ENCODE data around the gene SNX20. TPM values are rescaled to one million over a fixed set of nuclear protein-coding genes. Genes with fewer than 3 reads are reported as not detected.

SNX20 gene
- total RNA-seq, 6 experiments from 2014 or later, result 0.31 to 1.9 (median 0.71) TPM

- ATAC-seq (no peak), DNase-seq (no peak)
- intact Hi-C loops (cut with DNase I), result no loop called here
- no peak overlapping the region for H3K4me3 ChIP-seq
- no peak for TF ChIP-seq POLR2A (IDR thresholded peaks at IDR 0.05)
- TF ChIP-seq CTCF (IDR thresholded peaks at IDR 0.05), result no peak
- 81% methylated on average over 4 of the region's 4 CpGs for WGBS (ENCODE audit: insufficient coverage, low coverage, low lambda C conversion rate, missing lambda C conversion rate)
- peaks cover 3 to 26% (median 14%) of the 10 kb centered on the region in 4 donors for H3K4me1 ChIP-seq
- no peak overlapping the region for H3K27ac ChIP-seq
- no peaks in the 10 kb centered on the region for H3K27me3 ChIP-seq
- H3K9me3 ChIP-seq, result no peaks in the 10 kb centered on the region
- H3K36me3 ChIP-seq, result no peaks in the 10 kb centered on the region
Observed at GRCh38 chr16:50692644-50692998, 11.5 kb upstream of the SNX20 start.

- 92% methylated on average over 2 of the region's 2 CpGs for WGBS (ENCODE audit: insufficient coverage, low coverage, low lambda C conversion rate, missing lambda C conversion rate)
- Histone ChIP-seq H3K27ac (no peak overlapping the region), H3K9me3 (no peaks in the 10 kb centered on the region), H3K36me3 (no peaks in the 10 kb centered on the region), H3K4me1 (peaks cover 0 to 1% (median 0%) of the 10 kb centered on the region in 4 donors), H3K27me3 (no peaks in the 10 kb centered on the region), H3K4me3 (no peak overlapping the region)
- no peak for TF ChIP-seq CTCF (IDR thresholded peaks at IDR 0.05)
- TF ChIP-seq POLR2A (IDR thresholded peaks at IDR 0.05), result no peak
- no peak for ATAC-seq
- no peak for DNase-seq
- intact Hi-C loops (cut with DNase I), result no loop called here
Observed at GRCh38 chr16:50690177-50690576, 9.1 kb upstream of the SNX20 start.

- Histone ChIP-seq H3K4me3 (no peak overlapping the region), H3K9me3 (no peaks in the 10 kb centered on the region), H3K4me1 (no peaks in the 10 kb centered on the region), H3K27ac (no peak overlapping the region), H3K36me3 (no peaks in the 10 kb centered on the region), H3K27me3 (no peaks in the 10 kb centered on the region)
- DNase-seq (no peak), ATAC-seq (no peak)
- TF ChIP-seq CTCF (IDR thresholded peaks at IDR 0.05) (no peak), POLR2A (IDR thresholded peaks at IDR 0.05) (no peak)
- intact Hi-C loops (cut with DNase I), result no loop called here
- WGBS (ENCODE audit: insufficient coverage, low coverage, low lambda C conversion rate, missing lambda C conversion rate), result 56% methylated on average over 3 of the region's 3 CpGs
Observed at GRCh38 chr16:50688867-50689266, 7.8 kb upstream of the SNX20 start.

- no peak for ATAC-seq
- intact Hi-C loops (cut with DNase I), result no loop called here
- 65% methylated on average over 8 of the region's 12 CpGs for WGBS (ENCODE audit: insufficient coverage, low coverage, low lambda C conversion rate, missing lambda C conversion rate)
- H3K4me3 ChIP-seq, result no peak overlapping the region
- H3K27me3 ChIP-seq, result no peaks in the 10 kb centered on the region
- H3K9me3 ChIP-seq, result no peaks in the 10 kb centered on the region
- TF ChIP-seq CTCF (IDR thresholded peaks at IDR 0.05), result no peak
- TF ChIP-seq POLR2A (IDR thresholded peaks at IDR 0.05), result no peak
- no peaks in the 10 kb centered on the region for H3K36me3 ChIP-seq
- H3K27ac ChIP-seq, result no peak overlapping the region
- no peak for DNase-seq
- no peaks in the 10 kb centered on the region for H3K4me1 ChIP-seq
Observed at GRCh38 chr16:50688083-50688482, 7.0 kb upstream of the SNX20 start.

GRCh38 chr16:50685462-50686063 is 4.5 kb upstream of the SNX20 start:
- Histone ChIP-seq H3K4me1 (no peaks in the 10 kb centered on the region), H3K36me3 (no peaks in the 10 kb centered on the region), H3K9me3 (no peaks in the 10 kb centered on the region), H3K4me3 (no peak overlapping the region), H3K27ac (no peak overlapping the region), H3K27me3 (no peaks in the 10 kb centered on the region)
- intact Hi-C loops (cut with DNase I), result no loop called here
- DNase-seq, result no peak
- TF ChIP-seq CTCF (IDR thresholded peaks at IDR 0.05) (no peak), POLR2A (IDR thresholded peaks at IDR 0.05) (no peak)
- WGBS (ENCODE audit: insufficient coverage, low coverage, low lambda C conversion rate, missing lambda C conversion rate), result 56% methylated on average over 8 of the region's 8 CpGs
- peak; percentile 30 to 43 (median 38) for ATAC-seq
